WTC11 (cell line): ENCODE measurements around the gene HOXC4.

Experiments
- CTCF ChIP-seq: fragments of 200-600 bp; IDR thresholded peaks from 2 replicates; pipeline ENCODE4 v1.8.0; 2022; ENCODE audit warnings: antibody characterized with exemption
- PREB ChIP-seq: sonication (generic); formaldehyde crosslinking; IDR thresholded peaks from 2 replicates; pipeline ENCODE4 v1.8.1; 2022; ENCODE audit warnings: mild to moderate bottlenecking, missing genetic modification reagents, moderate library complexity, borderline replicate concordance

- no peak for TF ChIP-seq PREB (CRISPR knock-in tag)
- no peak for TF ChIP-seq CTCF
Measured at GRCh38 chr12:54047160-54047963, 6.3 kb upstream of the HOXC4 start.
